ENCODE results near the gene DLL3. TPM values are rescaled to one million over a fixed set of nuclear protein-coding genes. Genes with fewer than 3 reads are reported as not detected.

Gene DLL3
- total RNA-seq, 1 donor from 2014 or later: 2.9 TPM

GRCh38 chr19:39540333-39540673 is 41.6 kb downstream of the DLL3 start:
- no peak for DNase-seq (ENCODE audit: low read depth)
- peak overlapping the region; percentile 78 for H3K4me3 ChIP-seq (ENCODE audit: low read depth, low read length)
- TF ChIP-seq, protein P1, sequence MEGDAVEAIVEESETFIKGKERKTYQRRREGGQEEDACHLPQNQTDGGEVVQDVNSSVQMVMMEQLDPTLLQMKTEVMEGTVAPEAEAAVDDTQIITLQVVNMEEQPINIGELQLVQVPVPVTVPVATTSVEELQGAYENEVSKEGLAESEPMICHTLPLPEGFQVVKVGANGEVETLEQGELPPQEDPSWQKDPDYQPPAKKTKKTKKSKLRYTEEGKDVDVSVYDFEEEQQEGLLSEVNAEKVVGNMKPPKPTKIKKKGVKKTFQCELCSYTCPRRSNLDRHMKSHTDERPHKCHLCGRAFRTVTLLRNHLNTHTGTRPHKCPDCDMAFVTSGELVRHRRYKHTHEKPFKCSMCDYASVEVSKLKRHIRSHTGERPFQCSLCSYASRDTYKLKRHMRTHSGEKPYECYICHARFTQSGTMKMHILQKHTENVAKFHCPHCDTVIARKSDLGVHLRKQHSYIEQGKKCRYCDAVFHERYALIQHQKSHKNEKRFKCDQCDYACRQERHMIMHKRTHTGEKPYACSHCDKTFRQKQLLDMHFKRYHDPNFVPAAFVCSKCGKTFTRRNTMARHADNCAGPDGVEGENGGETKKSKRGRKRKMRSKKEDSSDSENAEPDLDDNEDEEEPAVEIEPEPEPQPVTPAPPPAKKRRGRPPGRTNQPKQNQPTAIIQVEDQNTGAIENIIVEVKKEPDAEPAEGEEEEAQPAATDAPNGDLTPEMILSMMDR (conservative IDR thresholded peaks at IDR 0.05; ENCODE audit: low read depth, low read length): no peak

GRCh38 chr19:39542206-39542605 is 43.5 kb downstream of the DLL3 start:
- no peak overlapping the region for H3K4me3 ChIP-seq (ENCODE audit: low read depth, low read length)
- TF ChIP-seq, protein P1 (conservative IDR thresholded peaks at IDR 0.05; ENCODE audit: low read depth, low read length): no peak
- no peak for DNase-seq (ENCODE audit: low read depth)

DNA sequence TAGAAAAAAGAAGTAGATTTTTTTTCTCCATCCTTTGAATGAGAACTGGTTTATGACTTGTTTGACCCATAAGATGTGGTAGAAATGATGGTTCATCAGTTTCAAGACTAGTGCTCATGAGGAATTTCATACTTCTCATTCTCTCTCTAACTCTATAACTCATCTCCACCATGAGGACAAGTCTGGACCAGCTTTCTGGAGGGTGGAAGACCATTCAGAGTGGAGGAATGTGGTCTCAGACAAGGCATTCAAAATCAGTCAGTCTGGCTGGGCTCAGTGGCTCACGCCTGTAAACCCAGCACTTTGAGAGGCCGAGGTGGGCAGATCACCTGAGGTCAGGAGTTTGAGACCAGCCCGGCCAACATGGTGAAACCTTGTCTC is 44.7 kb downstream of the DLL3 start:
- TF ChIP-seq, protein P1 (conservative IDR thresholded peaks at IDR 0.05; ENCODE audit: low read depth, low read length): no peak
- no peak for DNase-seq (ENCODE audit: low read depth)

GRCh38 chr19:39544226-39544903 is 45.6 kb downstream of the DLL3 start:
- no peak overlapping the region for H3K4me3 ChIP-seq (ENCODE audit: low read depth, low read length)
- no peak for DNase-seq (ENCODE audit: low read depth)
- TF ChIP-seq, protein P1 (conservative IDR thresholded peaks at IDR 0.05; ENCODE audit: low read depth, low read length): no peak

More for the DNA sequence above, 44.7 kb downstream of the DLL3 start:
- no peak overlapping the region for H3K4me3 ChIP-seq (ENCODE audit: low read depth, low read length)

DNA sequence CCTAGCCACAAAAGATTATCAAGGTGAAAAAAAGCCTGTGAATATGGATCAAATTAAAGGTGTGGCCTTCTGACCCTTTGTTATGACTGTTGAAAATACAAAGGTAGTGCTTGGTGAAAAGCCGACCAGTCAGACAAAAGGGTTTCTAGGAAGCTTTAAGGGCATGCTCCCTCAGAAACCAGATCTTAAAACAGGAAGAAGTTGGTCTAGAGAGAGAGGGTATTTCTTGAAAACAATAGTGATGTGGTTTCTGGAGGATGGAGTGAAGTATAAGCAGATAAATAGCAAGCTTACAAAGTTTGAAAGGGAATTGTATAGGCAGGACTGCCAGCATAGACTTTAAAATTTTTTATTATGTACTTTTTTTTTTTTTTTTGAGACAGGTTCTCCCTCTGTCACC is 46.2 kb downstream of the DLL3 start:
- TF ChIP-seq, protein P1 (conservative IDR thresholded peaks at IDR 0.05; ENCODE audit: low read depth, low read length): no peak
- DNase-seq (ENCODE audit: low read depth): no peak
- H3K4me3 ChIP-seq (ENCODE audit: low read depth, low read length): no peak overlapping the region

- TF ChIP-seq, protein P1 (conservative IDR thresholded peaks at IDR 0.05; ENCODE audit: low read depth, low read length): no peak
- no peak overlapping the region for H3K4me3 ChIP-seq (ENCODE audit: low read depth, low read length)
Measured at GRCh38 chr19:39546599-39546998, 47.9 kb downstream of the DLL3 start.

DNA sequence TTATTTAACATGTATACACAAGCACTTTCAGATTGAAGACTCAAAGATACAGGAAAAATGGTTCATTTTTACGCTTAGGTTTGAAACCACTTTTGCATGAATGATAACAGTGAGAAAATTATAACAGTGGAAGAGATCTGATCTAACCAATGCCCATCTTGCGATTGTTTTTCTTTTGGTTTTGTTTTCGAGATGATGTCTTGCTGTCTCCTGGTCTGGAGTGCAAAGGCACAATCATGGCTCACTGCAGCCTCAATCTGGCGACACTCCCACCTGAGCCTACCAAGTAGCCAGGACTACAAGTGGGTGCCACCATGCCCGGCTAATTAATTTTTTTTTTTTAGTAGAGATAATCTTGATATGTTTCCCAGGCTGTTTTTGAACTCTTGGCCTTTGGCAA is 51.5 kb downstream of the DLL3 start:
- TF ChIP-seq, protein P1 (conservative IDR thresholded peaks at IDR 0.05; ENCODE audit: low read depth, low read length): no peak
- H3K4me3 ChIP-seq (ENCODE audit: low read depth, low read length): no peak overlapping the region
- DNase-seq (ENCODE audit: low read depth): no peak

More at GRCh38 chr19:39546599-39546998, 47.9 kb downstream of the DLL3 start:
- DNase-seq (ENCODE audit: low read depth): no peak

Data from epithelial cell of proximal tubule (primary cell).